Measurements from ENCODE around the gene TXNDC11.

TXNDC11 gene

GRCh38 chr16:11631214-11631613, 111.4 kb downstream of the TXNDC11 start:
- Histone ChIP-seq H3K27me3 (ENCODE audit: control insufficient read depth, insufficient read depth, low read length) (no peaks in the 10 kb centered on the region), H3K36me3 (ENCODE audit: control insufficient read depth, insufficient read depth, low read length) (no peaks in the 10 kb centered on the region), H3K4me3 (ENCODE audit: low read length) (no peak overlapping the region), H3K9ac (ENCODE audit: low read length) (no peak overlapping the region), H3K4me1 (ENCODE audit: control insufficient read depth, insufficient read depth, low read length) (peaks cover 40% of the 10 kb centered on the region), H3K9me3 (ENCODE audit: control insufficient read depth, low read length) (no peaks in the 10 kb centered on the region)

- Histone ChIP-seq H3K9ac (ENCODE audit: low read length) (no peak overlapping the region), H3K4me3 (ENCODE audit: low read length) (no peak overlapping the region), H3K36me3 (ENCODE audit: control insufficient read depth, insufficient read depth, low read length) (no peaks in the 10 kb centered on the region), H3K27me3 (ENCODE audit: control insufficient read depth, insufficient read depth, low read length) (no peaks in the 10 kb centered on the region), H3K4me1 (ENCODE audit: control insufficient read depth, insufficient read depth, low read length) (peaks cover 35% of the 10 kb centered on the region), H3K9me3 (ENCODE audit: control insufficient read depth, low read length) (no peaks in the 10 kb centered on the region)
These were observed 111.9 kb downstream of the TXNDC11 start for GRCh38 chr16:11630768-11631056.

DNA sequence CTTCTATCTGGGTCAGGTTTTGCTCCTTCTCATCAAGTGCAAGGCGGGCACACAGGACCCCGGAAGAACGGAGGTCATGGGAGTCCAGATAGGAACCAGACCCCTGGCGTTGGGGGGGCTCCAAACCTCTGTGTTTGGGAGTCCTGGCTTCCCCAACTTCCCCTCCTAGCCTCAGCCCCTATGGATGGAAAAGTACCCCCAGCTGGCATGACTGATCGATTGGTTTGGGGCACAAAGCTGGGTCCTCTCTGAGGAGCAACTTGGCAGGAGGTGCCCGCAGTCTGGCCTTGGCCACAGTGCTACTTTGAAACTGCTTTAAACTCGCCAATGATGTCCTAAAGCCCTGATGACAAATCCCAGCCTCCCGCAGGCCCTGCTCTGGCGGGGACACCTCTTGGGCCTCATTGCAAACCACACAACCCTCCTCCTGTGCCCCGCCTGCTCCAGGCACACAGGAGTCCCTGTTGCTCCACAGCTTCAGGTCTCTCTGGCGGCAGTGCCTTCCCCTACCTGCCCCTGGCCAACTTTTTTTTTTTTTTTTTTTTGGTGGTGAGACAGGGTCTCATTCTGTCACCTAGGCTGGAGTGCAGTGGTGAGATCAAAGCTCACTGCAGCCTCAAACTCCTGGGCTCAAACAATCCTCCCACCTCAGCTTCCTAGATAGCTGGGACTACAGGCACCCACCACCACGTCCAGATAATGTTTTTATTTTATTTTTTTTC, 112.5 kb downstream of the TXNDC11 start:
- no peaks in the 10 kb centered on the region for H3K36me3 ChIP-seq (ENCODE audit: control insufficient read depth, insufficient read depth, low read length)
- H3K4me3 ChIP-seq (ENCODE audit: low read length), result no peak overlapping the region
- H3K9ac ChIP-seq (ENCODE audit: low read length), result no peak overlapping the region
- peaks cover 30% of the 10 kb centered on the region for H3K4me1 ChIP-seq (ENCODE audit: control insufficient read depth, insufficient read depth, low read length)
- no peaks in the 10 kb centered on the region for H3K9me3 ChIP-seq (ENCODE audit: control insufficient read depth, low read length)
- no peaks in the 10 kb centered on the region for H3K27me3 ChIP-seq (ENCODE audit: control insufficient read depth, insufficient read depth, low read length)
